AG04449 (cell line): ENCODE data around the gene PRDM16.
A peak's percentile ranks its signal among the peaks of the same experiment; 100 is the strongest.

Experiments used
- CTCF ChIA-PET: fragments of 350-600 bp; formaldehyde crosslinking; extraction: SDS; loops from one replicate; lab custom pipeline; 2021; ENCODE audit warnings: antibody characterized with exemption; lab: Yijun Ruan, JAX
- POLR2A ChIA-PET: fragments of 400-600, 350-600 bp; formaldehyde crosslinking; extraction: SDS; loops from one replicate; lab custom pipeline; 2020; ENCODE audit warnings: antibody characterized with exemption, inconsistent platforms; lab: Yijun Ruan, JAX
- DNase-seq: peaks from one replicate; pipeline ENCODE4 v3.0.0-alpha.2; 2010; ENCODE audit warnings: low read depth, low spot score
- H3K4me3 ChIP-seq: 2 replicates; pipeline ENCODE4 v1.5.1; 2011; ENCODE audit warnings: low read depth, mild to moderate bottlenecking, control low read depth, low read length
- TF ChIP-seq, protein P1 (sequence below): IDR thresholded peaks from one replicate; pipeline ENCODE4 v1.5.1; 2011; ENCODE audit warnings: mild to moderate bottlenecking, moderate library complexity, low read length, control low read depth, inconsistent platforms; ENCODE audit not compliant: insufficient read depth; ENCODE audit errors: missing control alignments

PRDM16 gene

DNA sequence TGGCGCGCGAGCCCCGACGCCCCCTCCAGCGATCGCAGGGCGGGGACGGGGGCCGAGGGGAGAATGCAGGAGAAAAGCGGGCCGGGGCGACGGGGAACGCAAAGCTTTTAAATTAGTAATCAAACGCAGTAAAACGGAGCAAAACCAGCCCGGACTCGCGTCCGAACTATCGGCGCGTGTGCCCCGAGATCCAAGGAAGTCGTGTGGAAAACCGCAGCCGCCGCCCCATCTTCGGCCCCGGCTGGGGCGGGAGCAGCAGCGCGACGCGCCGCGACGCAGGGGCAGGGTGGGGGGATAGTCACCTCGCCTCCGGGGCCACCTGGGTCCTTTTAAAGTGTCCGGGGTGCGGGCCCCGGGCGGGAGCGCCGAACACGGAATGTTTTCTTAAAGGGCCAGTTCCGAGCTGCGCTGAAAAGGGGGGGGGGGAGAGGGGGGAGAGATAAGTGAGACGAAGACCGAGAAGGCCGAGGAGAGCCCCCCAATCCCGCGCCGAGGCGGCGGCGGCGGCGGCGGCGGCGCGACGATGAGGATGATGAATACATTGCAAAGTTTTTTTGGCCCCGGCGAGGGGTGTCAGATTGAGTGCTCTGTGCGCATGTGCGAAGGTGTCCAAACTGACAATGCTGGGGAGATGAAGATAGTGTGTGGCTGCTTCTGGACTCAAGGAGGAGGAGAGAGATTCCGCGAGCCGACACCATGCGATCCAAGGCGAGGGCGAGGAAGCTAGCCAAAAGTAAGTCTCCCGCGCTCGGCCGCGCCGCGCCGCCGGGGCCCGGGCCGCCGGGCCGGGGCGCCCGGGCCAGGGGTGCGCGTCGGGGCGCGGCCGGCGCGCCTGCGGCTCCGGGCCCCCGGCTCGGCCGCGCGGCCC is at the start of gene PRDM16:
TSS of gene PRDM16 (plus strand) at position 640 of the 868 bp plus-strand sequence. CDS start at position 697, 57 bp downstream.
- H3K4me3 ChIP-seq, result peak within 1 kb of the TSS; percentile 55
- DNase-seq, result no peak

DNA sequence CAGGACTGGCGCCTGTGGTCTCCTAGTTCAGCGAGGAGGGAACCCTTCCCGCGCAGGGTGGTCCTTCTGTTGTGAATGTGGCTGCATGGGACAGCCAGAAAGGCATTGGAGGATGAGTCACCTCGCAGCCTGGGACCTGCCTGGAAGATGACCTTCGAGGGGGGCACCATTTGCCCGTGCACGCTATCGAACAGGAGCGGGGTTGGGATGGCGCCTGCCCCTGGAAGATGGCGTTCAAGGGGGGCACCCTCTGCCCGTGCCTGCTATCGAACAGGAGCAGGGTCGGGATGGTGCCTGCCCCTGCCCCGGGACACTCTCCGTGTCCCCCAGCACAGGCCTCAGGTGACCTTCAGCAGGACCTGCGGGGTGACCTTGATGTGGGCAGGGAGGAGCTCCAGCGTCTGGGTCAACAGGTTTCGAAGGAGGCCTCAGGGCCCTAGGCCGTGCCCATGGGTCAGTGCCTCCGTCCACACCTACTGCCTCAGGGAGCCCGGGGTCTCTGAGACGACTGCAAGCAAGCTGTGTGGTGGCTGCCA is 49.4 kb upstream of the PRDM16 start:
- ChIA-PET CTCF (no interaction called here), POLR2A (no interaction called here)
- TF ChIP-seq, protein P1, sequence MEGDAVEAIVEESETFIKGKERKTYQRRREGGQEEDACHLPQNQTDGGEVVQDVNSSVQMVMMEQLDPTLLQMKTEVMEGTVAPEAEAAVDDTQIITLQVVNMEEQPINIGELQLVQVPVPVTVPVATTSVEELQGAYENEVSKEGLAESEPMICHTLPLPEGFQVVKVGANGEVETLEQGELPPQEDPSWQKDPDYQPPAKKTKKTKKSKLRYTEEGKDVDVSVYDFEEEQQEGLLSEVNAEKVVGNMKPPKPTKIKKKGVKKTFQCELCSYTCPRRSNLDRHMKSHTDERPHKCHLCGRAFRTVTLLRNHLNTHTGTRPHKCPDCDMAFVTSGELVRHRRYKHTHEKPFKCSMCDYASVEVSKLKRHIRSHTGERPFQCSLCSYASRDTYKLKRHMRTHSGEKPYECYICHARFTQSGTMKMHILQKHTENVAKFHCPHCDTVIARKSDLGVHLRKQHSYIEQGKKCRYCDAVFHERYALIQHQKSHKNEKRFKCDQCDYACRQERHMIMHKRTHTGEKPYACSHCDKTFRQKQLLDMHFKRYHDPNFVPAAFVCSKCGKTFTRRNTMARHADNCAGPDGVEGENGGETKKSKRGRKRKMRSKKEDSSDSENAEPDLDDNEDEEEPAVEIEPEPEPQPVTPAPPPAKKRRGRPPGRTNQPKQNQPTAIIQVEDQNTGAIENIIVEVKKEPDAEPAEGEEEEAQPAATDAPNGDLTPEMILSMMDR, result no peak
- no peak overlapping the region for H3K4me3 ChIP-seq
- DNase-seq, result no peak

More for the DNA sequence above, at the start of gene PRDM16:
- TF ChIP-seq, protein P1, result no peak
- ChIA-PET POLR2A (no interaction called here), CTCF (interaction anchor here (1.7 kb wide), 1 partner anchor 354 kb away, joined by 5 read pairs; no protein-coding TSS in a partner anchor)

DNA sequence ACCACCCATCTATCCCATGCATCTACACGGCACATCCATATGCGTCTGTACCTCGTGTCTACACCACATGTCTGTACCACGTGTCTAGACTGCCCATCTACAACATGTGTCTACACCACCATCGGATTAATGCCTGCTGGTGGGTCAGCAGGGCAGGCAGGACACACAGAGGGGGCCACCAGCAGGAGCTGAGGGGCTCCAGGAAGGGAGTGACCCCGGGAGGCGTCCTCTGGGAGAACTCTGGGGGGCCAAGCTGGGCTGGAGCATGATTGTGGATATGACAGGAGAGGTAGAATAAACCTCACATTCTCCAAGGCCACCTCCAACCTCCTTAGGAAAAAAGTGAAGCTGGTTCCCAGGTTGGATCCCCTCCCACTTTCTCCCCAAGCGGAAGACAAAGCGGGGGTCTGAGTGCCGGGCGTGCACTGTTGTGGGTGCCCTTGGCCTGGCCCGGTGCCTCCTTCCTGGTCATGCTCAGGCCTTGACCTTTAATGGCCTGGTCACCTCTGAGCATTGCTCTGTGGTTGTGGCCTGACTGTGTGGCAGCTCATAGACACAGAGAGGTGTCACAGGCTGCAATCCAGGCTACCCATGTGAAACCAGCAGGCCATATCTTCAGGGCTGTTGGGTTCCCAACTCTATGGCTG is 48.6 kb upstream of the PRDM16 start:
- ChIA-PET POLR2A (no interaction called here), CTCF (no interaction called here)
- no peak for DNase-seq
- H3K4me3 ChIP-seq, result no peak overlapping the region
- TF ChIP-seq, protein P1, result no peak

DNA sequence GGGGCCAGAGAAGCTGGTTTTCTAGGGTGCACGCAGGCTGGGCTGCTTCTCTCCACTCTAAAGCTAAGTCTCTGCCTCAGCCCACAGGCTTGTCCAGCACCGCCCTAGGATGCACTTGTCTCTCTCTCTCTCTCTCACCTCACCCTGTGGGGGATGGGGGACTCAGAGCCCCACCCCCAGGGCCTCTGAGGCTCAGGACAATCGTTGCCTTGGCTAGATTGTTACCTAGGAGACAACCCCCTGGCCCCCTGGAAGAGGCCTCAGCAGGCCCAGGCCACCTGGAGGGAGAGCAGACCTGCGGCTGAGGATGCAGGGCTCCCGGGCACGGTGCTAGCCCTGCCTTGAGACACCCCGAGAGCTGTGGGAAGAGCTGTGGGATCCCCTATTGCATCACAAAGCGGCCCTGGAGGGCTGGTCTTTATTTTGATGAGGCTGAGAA is 47.8 kb upstream of the PRDM16 start, which contains the start of gene ACTRT2:
TSS of gene ACTRT2 (plus strand) at position 235 of the 439 bp plus-strand sequence. CDS start 220 bp downstream, outside the sequence.
- TF ChIP-seq, protein P1, result no peak
- ChIA-PET POLR2A (no interaction called here), CTCF (no interaction called here)
- DNase-seq, result no peak
- no peak within 1 kb of the TSS for H3K4me3 ChIP-seq

DNA sequence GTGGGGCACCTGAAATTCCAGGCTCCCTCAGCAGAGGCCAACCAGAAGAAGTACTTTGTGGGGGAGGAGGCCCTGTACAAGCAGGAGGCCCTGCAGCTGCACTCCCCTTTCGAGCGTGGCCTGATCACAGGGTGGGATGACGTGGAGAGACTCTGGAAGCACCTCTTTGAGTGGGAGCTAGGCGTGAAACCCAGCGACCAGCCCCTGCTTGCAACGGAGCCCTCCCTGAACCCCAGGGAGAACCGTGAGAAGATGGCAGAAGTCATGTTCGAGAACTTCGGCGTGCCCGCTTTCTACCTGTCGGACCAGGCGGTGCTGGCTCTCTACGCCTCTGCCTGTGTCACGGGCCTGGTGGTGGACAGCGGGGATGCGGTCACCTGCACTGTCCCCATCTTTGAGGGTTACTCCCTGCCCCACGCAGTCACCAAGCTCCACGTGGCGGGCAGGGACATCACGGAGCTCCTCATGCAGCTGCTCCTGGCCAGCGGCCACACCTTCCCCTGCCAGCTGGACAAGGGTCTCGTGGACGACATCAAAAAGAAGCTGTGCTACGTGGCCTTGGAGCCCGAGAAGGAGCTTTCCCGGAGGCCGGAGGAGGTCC is 47.1 kb upstream of the PRDM16 start:
- POLR2A ChIA-PET, result no interaction called here
- CTCF ChIA-PET, result no interaction called here
- DNase-seq, result no peak
- H3K4me3 ChIP-seq, result no peak overlapping the region
- TF ChIP-seq, protein P1, result no peak
